SK-N-MC (cell line): Measurements from ENCODE around the gene HLA-DMB.
A peak's percentile ranks its signal among the peaks of the same experiment; 100 is the strongest.

Experiments used
- DNase-seq: peaks from one replicate; pipeline ENCODE4 v3.0.0-alpha.2; 2011; ENCODE audit warnings: low read depth, low spot score
- H3K27ac ChIP-seq: fragments of 200-600 bp; sonication (generic); 2 replicates; pipeline ENCODE4 v1.5.1; 2016; ENCODE audit warnings: mixed run types
- H3K36me3 ChIP-seq: fragments of 200-600 bp; sonication (generic); 2 replicates; pipeline ENCODE4 v1.6.1; 2017; ENCODE audit warnings: antibody characterized with exemption, low read length, mixed read lengths; ENCODE audit not compliant: insufficient read depth
- H3K4me3 ChIP-seq: fragments of 200-600 bp; sonication (generic); 2 replicates; pipeline ENCODE4 v1.5.1; 2016
- H3K9ac ChIP-seq: fragments of 200-600 bp; sonication (generic); 2 replicates; pipeline ENCODE4 v1.8.0; 2017; ENCODE audit warnings: mixed run types, mixed read lengths; ENCODE audit not compliant: insufficient read length
- H3K9me3 ChIP-seq: fragments of 200-600 bp; sonication (generic); 2 replicates; pipeline ENCODE4 v1.6.1; 2017; ENCODE audit warnings: low read depth, mild to moderate bottlenecking, antibody characterized with exemption, low read length, moderate library complexity, mixed read lengths
- EZH2 ChIP-seq: fragments of 200-600 bp; sonication (generic); IDR thresholded peaks from one replicate; pipeline ENCODE4 v1.6.1; 2017; ENCODE audit warnings: antibody characterized with exemption
- FOXP2 ChIP-seq: optimal IDR thresholded peaks from 2 replicates; pipeline ENCODE3; 2011; ENCODE audit warnings: mild to moderate bottlenecking, moderate library complexity; ENCODE audit not compliant: insufficient read depth; ENCODE audit errors: extremely low read length, control extremely low read depth
- POLR2AphosphoS5 ChIP-seq: IDR thresholded peaks from 2 replicates; pipeline ENCODE4 v1.6.1; 2012; ENCODE audit warnings: mild to moderate bottlenecking, low read depth, low read length, borderline replicate concordance

Gene HLA-DMB

DNA sequence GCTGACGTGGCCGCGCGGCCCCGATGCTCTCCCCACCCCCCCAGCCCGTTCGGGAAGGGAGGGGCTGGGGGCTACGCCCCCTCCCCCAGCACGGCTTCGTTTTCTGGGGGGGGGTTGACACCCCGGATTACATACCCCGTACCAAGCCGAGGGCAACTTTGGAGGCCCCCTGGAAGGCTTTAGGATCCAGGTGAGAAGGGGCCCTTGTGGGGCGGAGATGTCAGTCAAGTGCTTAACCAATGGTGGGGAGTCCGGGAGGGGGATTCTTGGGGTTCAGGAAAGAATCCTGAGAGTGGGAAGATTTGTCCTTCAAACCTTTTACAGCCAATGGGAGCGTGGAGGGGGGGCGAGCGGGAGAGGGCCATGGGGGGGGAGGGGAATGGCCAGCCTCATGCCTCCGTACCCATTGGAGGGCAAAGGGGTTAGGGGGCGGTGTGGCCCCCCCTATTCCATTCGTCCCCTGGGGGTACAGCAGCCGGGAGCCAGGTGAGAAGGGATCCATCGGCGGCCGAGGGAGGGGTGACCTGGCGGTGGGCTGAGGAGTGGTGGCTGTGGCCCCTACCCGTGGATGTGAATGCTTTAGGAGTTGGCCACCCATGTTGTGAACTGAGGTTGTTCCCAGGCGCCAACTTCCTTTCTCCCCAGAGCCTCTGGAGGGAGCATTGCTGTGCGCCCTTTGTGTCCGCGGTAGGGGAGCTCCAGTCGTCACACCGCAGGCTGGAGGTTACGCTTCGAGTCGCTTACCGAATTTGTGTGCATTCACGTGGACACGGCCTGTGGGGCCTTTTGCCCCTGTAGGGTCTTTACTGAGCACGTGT, 28.2 kb upstream of the HLA-DMB start:
- peaks cover 19% of the 10 kb centered on the region for H3K36me3 ChIP-seq
- peak overlapping the region; percentile 99 for H3K9ac ChIP-seq
- H3K9me3 ChIP-seq, result no peaks in the 10 kb centered on the region
- H3K4me3 ChIP-seq, result peak overlapping the region; percentile 88
- peak overlapping the region; percentile 100 for H3K27ac ChIP-seq
- DNase-seq, result no peak
- no peak for TF ChIP-seq EZH2
- TF ChIP-seq FOXP2, result no peak
- no peak; the same call in 1 of the 2 replicates for TF ChIP-seq POLR2AphosphoS5

- TF ChIP-seq FOXP2 (no peak), EZH2 (no peak), POLR2AphosphoS5 (peak; percentile 82)
- no peak for DNase-seq
- Histone ChIP-seq H3K9ac (peak within 1 kb of the TSS; percentile 99), H3K27ac (peak within 1 kb of the TSS; percentile 100), H3K36me3 (peaks cover 11% of the 10 kb centered on the region), H3K9me3 (no peaks in the 10 kb centered on the region), H3K4me3 (peak within 1 kb of the TSS; percentile 88)
Observed at GRCh38 chr6:32968093-32968866, 27.5 kb upstream of the HLA-DMB start, which contains the start of gene BRD2. TSS of gene BRD2 (plus strand) at chr6:32968594. CDS start at chr6:32972899, 4,305 bp downstream.

- TF ChIP-seq FOXP2 (no peak), POLR2AphosphoS5 (no peak), EZH2 (no peak)
- H3K9me3 ChIP-seq, result no peaks in the 10 kb centered on the region
- H3K9ac ChIP-seq, result peak overlapping the region; percentile 99
- H3K27ac ChIP-seq, result peak overlapping the region; percentile 100; the same call in 1 of the 2 replicates
- H3K36me3 ChIP-seq, result peaks cover 2% of the 10 kb centered on the region
- DNase-seq, result no peak
- peak overlapping the region; percentile 88 for H3K4me3 ChIP-seq
Observed at GRCh38 chr6:32967151-32968091, 26.6 kb upstream of the HLA-DMB start.

GRCh38 chr6:32964776-32965175, 23.9 kb upstream of the HLA-DMB start:
- no peaks in the 10 kb centered on the region for H3K9me3 ChIP-seq
- no peak overlapping the region for H3K4me3 ChIP-seq
- H3K36me3 ChIP-seq, result no peaks in the 10 kb centered on the region
- no peak for DNase-seq
- H3K9ac ChIP-seq, result no peak overlapping the region
- no peak overlapping the region for H3K27ac ChIP-seq
- TF ChIP-seq POLR2AphosphoS5 (no peak), EZH2 (no peak), FOXP2 (no peak)

DNA sequence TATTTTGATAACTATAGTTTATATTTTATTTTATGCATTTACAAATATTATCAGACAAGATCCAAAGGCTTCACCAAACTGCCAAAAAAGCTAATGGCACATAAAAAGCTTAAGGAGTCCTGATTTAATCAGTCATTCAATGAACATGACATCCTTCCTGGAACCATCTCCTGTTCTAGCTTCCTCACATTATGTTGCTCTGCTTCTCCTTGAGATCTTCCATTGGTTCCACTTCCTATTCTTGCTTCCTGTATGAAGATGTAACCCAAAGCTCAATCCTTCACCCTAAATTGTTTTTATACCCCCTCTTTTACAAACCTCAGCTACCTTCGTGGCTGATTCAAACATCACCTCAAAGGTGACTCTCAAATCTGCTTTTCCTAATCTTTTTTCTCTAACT, 23.0 kb upstream of the HLA-DMB start:
- Histone ChIP-seq H3K9ac (no peak overlapping the region), H3K4me3 (no peak overlapping the region), H3K27ac (no peak overlapping the region), H3K9me3 (no peaks in the 10 kb centered on the region), H3K36me3 (no peaks in the 10 kb centered on the region)
- no peak for TF ChIP-seq EZH2
- no peak for TF ChIP-seq POLR2AphosphoS5
- no peak for TF ChIP-seq FOXP2
- no peak for DNase-seq

DNA sequence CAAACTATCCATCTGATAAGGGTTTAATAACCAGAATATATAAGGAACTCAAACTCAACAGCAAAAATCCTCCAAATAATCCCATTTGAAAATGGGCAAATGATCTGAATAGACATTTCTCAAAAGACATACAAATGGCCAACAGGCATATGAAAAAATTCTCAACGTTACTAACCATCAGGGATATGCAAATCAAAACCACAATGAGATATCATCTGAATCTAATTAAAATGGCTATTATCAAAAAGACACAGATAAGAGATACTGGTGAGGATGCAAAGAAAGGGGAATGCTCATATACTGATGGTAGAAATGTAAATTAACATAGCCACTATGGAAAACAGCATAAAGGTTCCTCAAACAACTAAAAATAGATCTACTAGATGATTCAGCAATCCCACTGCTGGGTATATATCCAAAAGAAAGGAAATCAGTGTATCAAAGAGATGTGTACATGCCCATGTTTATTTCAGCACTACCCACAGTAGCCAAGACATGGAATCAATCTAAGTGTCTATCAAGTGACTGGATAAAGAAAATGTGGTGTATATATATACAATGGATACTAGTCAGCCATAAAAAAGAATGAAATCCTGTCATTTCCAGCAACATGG, 21.5 kb upstream of the HLA-DMB start:
- no peak overlapping the region for H3K9ac ChIP-seq
- TF ChIP-seq FOXP2 (no peak), EZH2 (no peak), POLR2AphosphoS5 (no peak)
- H3K4me3 ChIP-seq, result peak overlapping the region; percentile 8
- DNase-seq, result no peak
- no peaks in the 10 kb centered on the region for H3K36me3 ChIP-seq
- peak overlapping the region; percentile 68 for H3K27ac ChIP-seq
- no peaks in the 10 kb centered on the region for H3K9me3 ChIP-seq

DNA sequence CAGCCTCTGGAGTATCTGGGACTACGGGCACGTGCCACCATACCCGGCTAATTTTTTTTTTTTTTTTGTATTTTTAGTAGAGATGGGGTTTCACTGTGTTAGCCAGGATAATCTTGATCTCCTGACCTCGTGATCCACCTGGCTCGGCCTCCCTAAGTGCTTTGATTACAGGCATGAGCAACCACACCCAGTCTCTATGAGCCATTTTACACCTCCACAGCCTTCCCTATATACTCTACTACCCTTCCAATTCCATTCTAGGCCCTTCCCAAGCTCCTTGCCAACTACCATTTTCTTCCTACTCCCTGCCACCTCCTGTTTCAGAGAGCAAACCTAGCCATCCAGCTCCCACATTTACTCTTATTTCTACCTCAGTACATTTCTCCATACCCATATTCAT, 19.7 kb upstream of the HLA-DMB start:
- no peak overlapping the region for H3K9ac ChIP-seq
- H3K4me3 ChIP-seq, result no peak overlapping the region
- no peak overlapping the region for H3K27ac ChIP-seq
- no peak for DNase-seq
- TF ChIP-seq POLR2AphosphoS5, result no peak
- no peak for TF ChIP-seq FOXP2
- TF ChIP-seq EZH2, result no peak
- no peaks in the 10 kb centered on the region for H3K9me3 ChIP-seq
- no peaks in the 10 kb centered on the region for H3K36me3 ChIP-seq

- DNase-seq, result no peak
- peaks cover 4% of the 10 kb centered on the region; the same call in 1 of the 2 replicates for H3K36me3 ChIP-seq
- no peak overlapping the region for H3K9ac ChIP-seq
- no peak overlapping the region for H3K27ac ChIP-seq
- no peak overlapping the region for H3K4me3 ChIP-seq
- TF ChIP-seq POLR2AphosphoS5 (no peak), EZH2 (no peak), FOXP2 (no peak)
- no peaks in the 10 kb centered on the region for H3K9me3 ChIP-seq
Observed at GRCh38 chr6:32956176-32956575, 15.3 kb upstream of the HLA-DMB start.
